ENCODE measurements around the gene TAF11L5.
"Not testable (repeated sequence)": the region's sequence is repeated elsewhere in the genome, so short reads cannot be mapped to it uniquely, and the experiment has no call there.

TAF11L5 gene

GRCh38 chr5:17524935-17525334, at the start of gene TAF11L5:
TSS of gene TAF11L5 (plus strand) at chr5:17525235.
- DNase-seq, result not testable (repeated sequence)

GRCh38 chr5:17477043-17477442, 48.0 kb upstream of the TAF11L5 start:
- DNase-seq, result no peak

- no peak for DNase-seq
Measured at GRCh38 chr5:17477573-17478265, 47.3 kb upstream of the TAF11L5 start.

- no peak for DNase-seq
Measured at GRCh38 chr5:17481378-17481777, 43.7 kb upstream of the TAF11L5 start.

- no peak for DNase-seq
Measured at GRCh38 chr5:17482790-17483189, 42.2 kb upstream of the TAF11L5 start.

GRCh38 chr5:17486464-17487173, 38.4 kb upstream of the TAF11L5 start:
- not testable (repeated sequence) for DNase-seq

- DNase-seq, result no peak
Measured at GRCh38 chr5:17487174-17487512, 37.9 kb upstream of the TAF11L5 start.

GRCh38 chr5:17491257-17491656, 33.8 kb upstream of the TAF11L5 start:
- not testable (repeated sequence) for DNase-seq

- DNase-seq, result no peak
Measured at GRCh38 chr5:17492770-17493169, 32.3 kb upstream of the TAF11L5 start.

- no peak for DNase-seq
Measured at GRCh38 chr5:17497446-17497845, 27.6 kb upstream of the TAF11L5 start.

- not testable (repeated sequence) for DNase-seq
Measured at GRCh38 chr5:17497931-17498330, 27.1 kb upstream of the TAF11L5 start, which contains the start of gene TAF11L2. TSS of gene TAF11L2 (plus strand) at chr5:17498231.

- DNase-seq, result no peak
Measured at GRCh38 chr5:17511775-17512325, 13.2 kb upstream of the TAF11L5 start.

GRCh38 chr5:17517526-17517925, 7.5 kb upstream of the TAF11L5 start:
- not testable (repeated sequence) for DNase-seq

GRCh38 chr5:17518067-17518466, 7.0 kb upstream of the TAF11L5 start, which contains the start of gene TAF11L3:
TSS of gene TAF11L3 (plus strand) at chr5:17518367.
- not testable (repeated sequence) for DNase-seq

GRCh38 chr5:17519508-17519907, 5.5 kb upstream of the TAF11L5 start:
- DNase-seq, result not testable (repeated sequence)

GRCh38 chr5:17521501-17521900, 3.5 kb upstream of the TAF11L5 start, which contains the start of gene TAF11L4:
TSS of gene TAF11L4 (plus strand) at chr5:17521801.
- not testable (repeated sequence) for DNase-seq

- peak; percentile 29 for DNase-seq
Measured at GRCh38 chr5:17526504-17526903, 1.5 kb downstream of the TAF11L5 start.

- DNase-seq, result not testable (repeated sequence)
Measured at GRCh38 chr5:17528369-17528768, 3.3 kb downstream of the TAF11L5 start, which contains the start of gene TAF11L6. TSS of gene TAF11L6 (plus strand) at chr5:17528669.

Measured in CD4-positive, alpha-beta T cell treated with Interleukin-15 for 1 hour (primary cell).